Left lung (tissue), 10 donors: ENCODE measurements around the gene TFDP2. TPM values are rescaled to one million over a fixed set of nuclear protein-coding genes. Genes with fewer than 3 reads are reported as not detected.

Experiments
- ATAC-seq: fragments of 200-7000 bp; cut with Tn5 transposase; one replicate; pipeline ENCODE4 v1.9.1; 2020; ENCODE audit warnings: moderate library complexity
- DNase-seq, 4 donors: peaks; one replicate each; pipeline ENCODE4 v3.0.0-alpha.2; 2013 to 2020
- H3K27ac ChIP-seq, 2 donors: fragments of 200-600 bp; sonication (generic) in 1 of 2; one replicate each; pipeline versions ENCODE4 v1.5.0 to v1.8.0; 2020 to 2021
- H3K27me3 ChIP-seq, 2 donors: fragments of 200-600 bp; sonication (generic) in 1 of 2; one replicate each; pipeline versions ENCODE4 v1.5.0 to v1.8.0; 2020 to 2021
- H3K36me3 ChIP-seq, 2 donors: fragments of 200-600 bp; sonication (generic) in 1 of 2; one replicate each; pipeline versions ENCODE4 v1.5.0 to v1.8.0; 2020 to 2021
- H3K4me1 ChIP-seq, 2 donors: fragments of 200-600 bp; one replicate each; pipeline ENCODE4 v1.8.0; 2021
- H3K4me3 ChIP-seq, 2 donors: fragments of 200-600 bp; sonication (generic) in 1 of 2; one replicate each; pipeline versions ENCODE4 v1.5.0 to v1.8.0; 2020 to 2021; ENCODE audit warnings: mild to moderate bottlenecking in 1 of 2
- H3K9me3 ChIP-seq, 2 donors: fragments of 200-600 bp; sonication (generic) in 1 of 2; one replicate each; pipeline versions ENCODE4 v1.5.0 to v1.8.0; 2020 to 2021
- CTCF ChIP-seq, 2 donors: fragments of 200-600 bp; sonication (generic) in 1 of 2; IDR thresholded peaks; one replicate each; pipeline versions ENCODE4 v1.5.0 to v1.8.0; 2021; ENCODE audit warnings: antibody characterized with exemption in 2 of 2
- intact Hi-C, 2 donors: fragments of 100-400 bp; cut with DNase I; formaldehyde crosslinking; loops; one replicate each; pipeline versions ENCODE4 v1.11.2 to v1.14.2; 2022
- polyA plus RNA-seq, 6 donors: library from polyadenylated mRNA; unstranded; fragments of 120-200 nt; gene quantifications; one replicate each; pipeline ENCODE4 v1.2.1, GENCODE V29; 2013; ENCODE audit not compliant: insufficient read length in 6 of 6
- total RNA-seq, 2 donors: library from RNA; stranded (reverse); fragmentation: NEBNext Ultra II Directional; extraction: Animal tissue kit (Norgen Biotek cat#: 25700); gene quantifications; one replicate each; pipeline ENCODE4 v1.2.1, GENCODE V29; 2021
- donor health status: DM: no; HTN: yes; CAD: no.
- donor health status: DM: no; HTN: no; CAD: no.

TFDP2 gene
- total and polyA plus RNA-seq, 8 donors, result 21.2 to 73.0 (median 53.6) TPM

GRCh38 chr3:142003291-142003690, 146.1 kb downstream of the TFDP2 start:
- intact Hi-C loops, result no loop called here
- no peak for TF ChIP-seq CTCF (IDR thresholded peaks at IDR 0.05)
- Histone ChIP-seq H3K9me3 (no peaks in the 10 kb centered on the region), H3K27me3 (no peaks in the 10 kb centered on the region), H3K27ac (no peak overlapping the region), H3K36me3 (no peaks in the 10 kb centered on the region), H3K4me1 (no peaks in the 10 kb centered on the region), H3K4me3 (no peak overlapping the region)
- DNase-seq, result no peak
- ATAC-seq, result no peak

- H3K9me3 ChIP-seq, result no peaks in the 10 kb centered on the region
- no peak overlapping the region for H3K4me3 ChIP-seq
- no peak for DNase-seq
- TF ChIP-seq CTCF (IDR thresholded peaks at IDR 0.05), result no peak
- no peaks in the 10 kb centered on the region for H3K4me1 ChIP-seq
- H3K27me3 ChIP-seq, result no peaks in the 10 kb centered on the region
- intact Hi-C loops, result no loop called here
- no peak for ATAC-seq
- no peaks in the 10 kb centered on the region for H3K36me3 ChIP-seq
- H3K27ac ChIP-seq, result no peak overlapping the region
Observed at GRCh38 chr3:142000325-142000870, 148.9 kb downstream of the TFDP2 start.

GRCh38 chr3:141998669-141999290, 150.6 kb downstream of the TFDP2 start:
- peak in 2 of 4 donors; percentile 5 to 16 for DNase-seq
- no peaks in the 10 kb centered on the region for H3K36me3 ChIP-seq
- H3K27me3 ChIP-seq, result no peaks in the 10 kb centered on the region
- H3K27ac ChIP-seq, result no peak overlapping the region
- intact Hi-C loops, result no loop called here
- ATAC-seq, result peak; percentile 38
- no peaks in the 10 kb centered on the region for H3K4me1 ChIP-seq
- no peak overlapping the region for H3K4me3 ChIP-seq
- TF ChIP-seq CTCF (IDR thresholded peaks at IDR 0.05), result peak in 1 of 2 donors; percentile 20
- no peaks in the 10 kb centered on the region for H3K9me3 ChIP-seq

DNA sequence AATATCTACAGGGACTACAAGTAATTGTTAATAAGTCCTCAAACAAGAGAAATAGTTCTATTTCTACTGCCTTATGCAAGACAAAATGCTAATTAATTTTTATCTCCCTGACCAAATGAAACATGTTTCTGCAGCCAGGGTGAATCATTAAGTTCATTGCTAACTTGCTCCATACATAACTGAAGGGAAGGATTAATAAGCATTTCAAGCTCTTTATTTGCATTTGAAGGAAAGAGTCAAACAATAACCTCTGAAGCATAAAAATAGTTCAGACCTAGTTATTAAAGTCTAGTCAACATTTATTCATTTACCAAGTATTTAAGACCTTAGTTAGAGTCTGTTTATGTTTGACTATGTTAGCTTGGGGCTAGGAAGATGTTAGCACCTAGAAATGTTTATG, 152.9 kb downstream of the TFDP2 start:
- H3K27ac ChIP-seq, result no peak overlapping the region
- H3K4me3 ChIP-seq, result no peak overlapping the region
- no peak for DNase-seq
- H3K9me3 ChIP-seq, result no peaks in the 10 kb centered on the region
- no peaks in the 10 kb centered on the region for H3K27me3 ChIP-seq
- no peak for ATAC-seq
- peaks cover 0 to 6% of the 10 kb centered on the region in 2 donors for H3K36me3 ChIP-seq
- H3K4me1 ChIP-seq, result no peaks in the 10 kb centered on the region
- intact Hi-C loops, result no loop called here
- TF ChIP-seq CTCF (IDR thresholded peaks at IDR 0.05), result no peak

DNA sequence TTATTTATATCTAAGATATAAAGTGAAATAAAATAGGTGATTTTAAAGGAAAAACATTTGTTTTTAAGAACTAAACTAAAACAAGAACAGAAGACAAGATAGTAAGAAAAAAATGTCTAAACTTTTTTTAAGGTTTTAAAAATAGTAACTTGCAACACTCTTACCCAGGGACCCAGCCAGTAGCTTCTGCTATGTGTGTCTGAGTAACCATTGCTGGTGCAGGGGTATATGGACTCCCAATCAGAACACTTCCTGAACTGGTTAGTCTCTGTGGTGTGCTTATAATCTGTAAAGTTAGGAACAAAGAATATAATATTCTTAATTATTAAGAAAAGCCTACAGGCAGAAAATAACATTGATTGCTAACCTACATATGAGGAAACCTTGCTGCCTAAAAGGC, 154.5 kb downstream of the TFDP2 start:
- peaks cover 0 to 6% of the 10 kb centered on the region in 2 donors for H3K36me3 ChIP-seq
- intact Hi-C loops, result no loop called here
- no peaks in the 10 kb centered on the region for H3K4me1 ChIP-seq
- ATAC-seq (no peak), DNase-seq (no peak)
- no peaks in the 10 kb centered on the region for H3K9me3 ChIP-seq
- TF ChIP-seq CTCF (IDR thresholded peaks at IDR 0.05), result no peak
- H3K4me3 ChIP-seq, result no peak overlapping the region
- H3K27me3 ChIP-seq, result no peaks in the 10 kb centered on the region
- no peak overlapping the region for H3K27ac ChIP-seq
